HG03280 (cell line): ENCODE data around the gene MYMK.

Source experiments
- ATAC-seq: cut with Tn5 transposase; IDR thresholded peaks from one replicate; pipeline ENCODE4 v1.9.1; 2021; ENCODE audit warnings: mild to moderate bottlenecking, moderate library complexity; ENCODE audit not compliant: unreplicated experiment

Gene MYMK

DNA sequence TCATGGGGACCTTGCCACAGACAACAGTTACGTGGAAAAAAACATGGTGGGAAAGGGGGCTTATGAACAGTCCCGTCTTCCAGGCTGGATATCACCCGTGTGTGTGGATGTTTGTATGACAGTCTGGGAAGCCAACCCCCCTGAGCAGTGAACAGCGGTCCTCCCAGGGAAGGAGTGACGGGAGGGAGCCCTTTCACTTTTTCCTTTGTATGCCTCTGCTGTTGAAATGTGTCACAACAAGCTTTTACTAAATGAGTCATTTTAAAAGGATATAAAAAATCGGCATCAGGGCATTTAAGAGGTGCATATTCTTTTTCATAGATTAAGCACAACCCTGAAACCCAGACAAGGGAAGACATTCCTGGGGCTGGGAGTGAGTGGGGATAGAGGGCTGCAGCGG is 5.1 kb downstream of the MYMK start:
- no peak for ATAC-seq

DNA sequence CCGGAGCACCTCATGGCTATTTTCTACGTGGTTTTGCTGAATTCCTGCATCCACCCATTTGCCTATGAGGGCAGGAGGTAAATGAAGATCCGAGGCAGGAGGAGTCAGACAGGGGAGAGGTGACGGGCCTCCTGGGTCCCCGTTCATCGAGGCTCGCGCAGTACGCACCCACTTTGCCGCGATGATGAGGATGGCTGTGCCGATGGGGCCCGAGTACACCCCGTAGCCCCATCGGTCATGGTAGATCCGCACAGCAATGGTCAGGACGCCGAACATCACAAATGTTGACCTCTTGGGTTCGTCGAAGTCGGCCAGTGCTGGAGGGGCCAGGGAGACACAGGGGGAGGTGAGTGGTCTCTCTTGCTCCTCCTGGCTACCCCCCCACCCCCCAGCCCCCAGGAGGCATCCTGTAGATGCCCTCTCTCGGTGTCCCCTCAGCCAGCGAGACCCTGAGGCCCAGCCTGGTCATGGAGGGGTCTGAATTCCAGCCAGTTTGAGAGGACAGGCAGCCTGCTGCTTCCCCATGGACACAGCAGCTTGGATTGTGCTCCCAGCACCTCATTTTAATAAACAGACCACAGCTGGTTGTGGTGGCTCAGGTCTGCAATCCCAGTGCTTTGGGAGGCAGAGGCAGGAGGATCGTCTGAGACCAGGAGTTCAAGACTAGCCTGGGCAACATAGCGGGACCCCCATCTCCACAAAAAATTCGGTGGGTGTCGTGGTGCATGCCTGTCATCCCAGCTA is 5.9 kb downstream of the MYMK start:
- no peak for ATAC-seq

DNA sequence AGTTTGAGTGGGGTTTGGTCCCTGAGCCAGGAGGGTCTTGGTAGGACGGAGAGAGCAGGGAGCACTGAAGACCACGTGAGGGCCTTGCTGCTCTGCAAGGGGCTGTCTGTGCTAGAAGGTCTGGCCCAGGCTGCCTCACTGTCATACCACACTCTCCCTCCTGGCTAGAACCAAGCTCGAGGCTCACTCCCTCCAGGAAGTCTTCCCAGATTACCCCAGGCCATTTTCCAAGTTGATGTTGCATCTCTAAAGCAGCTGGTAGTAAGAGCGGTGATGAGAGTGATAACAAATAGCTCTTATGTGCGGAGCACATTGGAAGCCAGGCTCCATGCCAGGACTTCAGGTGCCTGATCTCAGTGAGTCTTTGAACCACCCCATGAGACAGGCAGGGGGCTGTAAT is 6.6 kb downstream of the MYMK start:
- ATAC-seq, result no peak

DNA sequence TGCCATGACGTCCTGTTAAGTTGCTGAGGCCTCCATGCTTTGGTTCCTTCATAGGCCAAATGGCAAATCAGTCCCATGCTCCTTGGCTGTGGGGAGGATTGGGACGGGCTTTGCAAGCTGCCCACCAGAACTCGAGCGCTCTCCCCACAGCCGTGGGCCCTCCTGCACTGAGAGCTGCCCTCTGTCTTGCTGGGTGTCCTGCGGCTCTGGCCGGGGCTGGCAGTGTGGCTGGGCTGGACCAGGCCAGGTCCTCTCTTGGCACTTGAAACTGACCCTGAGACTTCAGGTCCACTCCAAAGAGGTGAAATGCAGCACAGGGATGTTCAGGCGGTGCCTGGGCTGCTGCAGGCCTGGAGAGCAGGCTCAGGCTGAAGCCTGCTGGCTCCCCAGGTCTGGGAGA is 7.0 kb downstream of the MYMK start:
- no peak for ATAC-seq

DNA sequence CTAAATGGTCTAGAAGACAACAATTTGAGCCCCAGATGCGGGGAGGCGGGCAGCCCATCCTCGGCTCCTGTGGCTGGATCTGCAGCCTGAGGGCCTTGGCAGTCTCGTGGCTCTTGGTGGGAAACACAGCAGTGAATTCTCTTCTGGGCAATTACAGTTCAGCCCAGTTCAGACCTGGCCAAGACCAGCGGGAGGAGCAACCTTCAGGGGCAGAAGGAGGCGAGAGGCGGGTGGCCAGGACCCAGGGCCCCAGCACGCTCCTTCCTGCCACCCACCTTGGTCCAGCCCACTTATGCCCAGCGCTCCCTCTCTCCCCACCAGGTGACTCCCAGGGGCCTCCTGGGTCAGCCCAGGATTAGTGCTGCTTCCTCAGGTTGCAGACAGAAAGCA is 7.8 kb downstream of the MYMK start:
- no peak for ATAC-seq

DNA sequence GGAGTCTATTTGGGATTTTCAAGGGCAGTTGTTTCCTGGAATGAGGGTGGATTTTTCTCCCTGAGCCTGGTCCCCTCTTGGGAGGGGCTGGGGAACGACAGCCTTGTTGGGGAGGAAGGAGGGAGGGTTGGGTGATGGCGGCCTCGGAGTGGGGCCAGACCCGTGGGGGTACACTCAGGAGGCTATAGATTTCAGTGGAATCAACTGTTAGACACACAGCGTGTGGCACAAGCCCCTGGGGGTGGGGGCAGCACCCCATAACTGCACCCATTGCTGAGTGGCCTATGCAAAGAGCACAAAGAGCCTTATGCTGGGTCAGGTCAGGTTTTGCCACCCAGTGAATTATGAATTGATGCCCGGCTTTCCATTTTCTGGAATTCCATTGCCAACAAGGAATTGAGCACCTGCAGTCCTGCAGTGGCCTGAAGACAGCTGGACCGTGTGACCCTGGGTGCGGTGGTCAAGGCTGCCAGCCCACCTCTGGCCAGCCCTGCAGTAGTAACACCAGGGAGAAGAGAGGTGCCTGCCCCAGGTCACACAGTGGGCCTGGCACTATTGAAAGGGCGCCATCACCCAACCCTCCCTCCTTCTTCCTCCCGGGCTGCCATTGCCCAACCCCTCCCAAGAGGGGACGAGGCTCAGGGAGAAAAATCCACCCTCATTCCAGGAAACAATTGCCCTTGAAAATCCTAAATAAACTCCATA is 8.4 kb downstream of the MYMK start:
- no peak for ATAC-seq

DNA sequence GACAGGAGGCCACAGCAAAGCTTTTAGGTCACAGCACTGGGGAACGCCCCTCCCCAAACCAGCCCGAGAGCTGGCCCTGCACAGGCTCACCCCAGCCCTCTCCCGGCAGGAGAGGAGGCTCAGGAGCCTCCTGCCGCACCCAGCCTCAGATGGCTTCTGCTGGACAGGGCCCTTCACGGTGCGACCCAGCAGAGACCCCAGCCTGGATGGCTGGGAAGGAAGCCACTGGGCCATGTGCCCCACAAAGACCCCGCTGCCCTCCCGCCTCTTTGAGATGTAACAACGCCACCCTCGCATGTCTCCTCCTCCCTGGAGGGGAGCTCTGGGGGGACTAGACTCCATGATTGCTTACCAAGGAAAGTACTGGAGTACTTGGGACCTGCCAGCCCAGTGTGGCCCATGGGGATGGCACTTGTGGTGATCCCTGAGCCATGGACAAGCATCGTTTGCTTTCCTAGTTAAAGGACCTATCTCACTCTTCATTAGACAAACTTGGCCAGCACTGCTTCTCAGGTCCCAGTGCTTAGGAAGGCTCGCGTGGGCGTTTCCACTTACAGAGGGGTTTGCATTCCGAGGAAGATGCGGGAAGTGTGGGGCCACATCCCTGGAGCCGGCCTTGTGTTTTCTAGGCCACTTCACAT is 9.0 kb downstream of the MYMK start:
- ATAC-seq, result no peak

DNA sequence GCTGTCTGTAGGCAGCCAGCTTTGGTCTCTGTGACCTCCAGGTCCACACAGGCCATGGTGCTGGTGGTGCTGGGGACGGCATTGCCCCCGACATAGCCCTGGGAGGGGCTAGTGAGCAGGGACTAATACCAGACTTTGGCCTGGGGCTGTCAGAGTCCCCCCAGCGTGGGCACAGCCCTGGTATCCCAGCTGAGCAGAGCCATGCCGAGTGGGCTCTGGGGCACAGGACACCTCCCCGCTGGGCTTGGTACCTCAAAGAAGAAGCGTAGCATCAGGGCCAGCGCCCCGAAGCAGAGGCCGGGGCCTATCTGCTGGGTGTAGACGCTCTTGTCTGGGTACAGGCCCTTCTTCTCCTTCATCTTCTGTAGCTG is 9.5 kb downstream of the MYMK start:
- ATAC-seq, result no peak

DNA sequence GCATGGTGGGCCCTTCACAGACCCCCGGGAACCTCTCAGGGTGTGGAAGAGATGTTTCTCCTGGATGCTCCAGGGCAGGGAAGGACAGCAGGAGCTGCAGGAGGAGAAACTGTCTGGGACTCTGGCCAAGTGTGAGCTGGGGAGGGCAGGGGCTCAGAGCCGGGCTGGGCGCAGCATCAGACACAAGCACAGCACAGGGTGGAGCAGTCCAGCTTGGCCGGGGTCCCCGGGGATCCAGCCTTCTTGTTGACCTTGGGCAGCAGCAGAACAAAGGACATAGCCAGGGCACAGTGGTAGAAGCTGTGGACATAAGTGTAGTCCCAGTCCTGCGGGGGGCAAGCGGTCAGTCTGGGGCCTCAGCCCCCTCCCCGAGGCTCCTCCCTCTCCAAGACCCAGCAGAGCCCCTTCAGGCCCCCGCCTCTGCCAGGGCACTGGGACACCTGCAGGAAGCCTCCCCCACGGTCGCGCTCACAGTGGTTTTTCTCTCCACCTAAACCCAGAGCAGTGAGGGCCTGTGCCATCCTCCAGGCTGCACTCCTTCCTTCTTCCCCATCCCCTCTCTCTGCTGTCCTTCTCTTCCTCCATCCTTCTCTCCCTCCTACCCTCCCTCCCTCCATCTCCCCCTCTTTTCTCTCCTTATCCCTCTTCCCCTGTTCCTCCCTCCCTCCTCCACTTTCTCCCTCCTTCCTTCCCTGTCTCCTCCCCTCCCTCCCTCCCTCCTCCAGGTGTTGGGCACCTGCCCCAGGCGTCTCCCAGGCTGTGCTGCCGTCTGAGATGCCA is 10.1 kb downstream of the MYMK start:
- no peak for ATAC-seq

DNA sequence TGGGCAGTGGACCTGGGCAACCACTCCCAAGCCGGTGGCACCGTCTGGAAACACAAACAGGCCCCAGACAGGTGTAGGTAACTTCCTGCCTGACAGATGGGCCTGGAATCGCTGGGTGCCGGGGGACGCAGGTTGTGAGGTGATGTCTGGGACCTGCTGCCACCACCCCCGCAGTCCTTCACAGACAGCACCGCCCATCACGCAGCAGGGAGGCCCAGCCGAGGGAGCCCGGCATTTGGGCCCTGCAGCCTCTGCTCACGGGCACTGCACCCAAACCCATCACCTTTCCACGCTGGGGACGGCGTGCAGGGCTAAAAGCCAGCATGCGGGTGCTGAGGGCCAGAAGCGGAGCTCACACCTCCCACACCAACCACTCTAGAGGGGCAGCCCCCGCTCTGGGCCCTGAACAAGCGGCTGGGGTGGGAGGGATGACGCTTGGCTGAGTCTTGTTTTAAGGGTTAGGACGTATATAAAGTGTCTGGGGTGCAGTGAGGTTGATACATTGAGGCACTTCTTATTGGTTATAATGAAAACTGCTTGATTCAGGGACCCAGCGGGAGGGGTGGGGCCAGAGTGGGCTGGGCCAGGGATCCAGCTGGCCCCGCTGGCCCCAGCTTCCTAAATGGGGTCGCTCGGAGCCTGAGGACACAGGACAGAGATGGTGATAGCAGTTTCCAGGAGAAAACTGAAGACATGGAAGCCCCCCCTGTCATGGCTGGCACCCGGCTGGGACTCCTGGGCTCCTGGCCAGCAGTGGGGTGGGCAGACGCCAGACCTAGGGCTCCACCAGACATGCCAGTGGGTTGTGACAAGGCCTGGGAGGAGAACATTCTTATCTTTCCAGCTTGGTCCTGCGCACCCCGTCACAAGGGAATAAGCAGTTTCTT is 11.3 kb downstream of the MYMK start:
- ATAC-seq, result no peak

DNA sequence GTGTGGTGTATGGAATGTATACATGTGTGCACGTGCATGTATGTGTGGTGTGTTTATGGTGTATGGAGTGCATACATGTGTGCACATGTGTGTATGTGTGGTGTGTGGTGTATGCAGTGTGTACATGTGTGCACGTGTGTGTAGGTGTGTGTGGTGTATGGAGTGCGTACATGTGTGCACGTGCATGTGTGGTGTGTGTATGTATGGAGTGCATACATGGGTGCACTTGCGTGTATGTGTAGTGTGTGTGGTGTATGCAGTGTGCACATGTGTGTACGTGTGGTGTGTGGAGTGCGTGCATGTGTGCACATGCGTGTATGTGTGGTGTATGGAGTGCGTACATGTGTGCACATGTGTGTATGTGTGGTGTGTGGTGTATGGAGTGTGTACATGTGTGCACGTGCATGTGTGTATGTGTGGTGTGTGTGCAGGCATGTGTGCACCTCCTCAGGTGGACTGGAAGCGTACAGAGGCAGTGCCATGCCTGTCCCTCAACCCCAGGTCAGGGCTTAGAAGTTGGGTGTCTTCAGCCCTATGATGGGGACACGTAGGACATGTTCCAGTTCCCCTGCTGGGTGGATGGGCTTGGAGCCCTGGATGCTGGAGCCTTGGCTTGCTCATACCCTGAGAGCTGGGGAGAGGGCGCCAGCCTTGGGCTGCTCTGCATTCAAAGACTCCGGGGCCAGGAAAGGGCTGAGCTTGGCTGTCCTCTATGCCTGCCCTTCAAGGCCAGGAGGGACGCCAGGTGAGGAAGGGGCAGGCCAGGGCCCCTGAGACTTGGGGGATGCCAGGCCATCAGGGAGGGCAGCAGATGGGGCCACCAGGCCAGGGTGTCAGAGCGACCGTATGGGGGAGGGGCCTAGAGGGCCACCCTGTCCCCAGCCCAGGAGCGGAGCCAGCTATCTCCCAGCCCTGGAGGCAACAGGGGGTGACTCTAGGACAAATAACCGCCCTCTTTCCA is 12.2 kb downstream of the MYMK start:
- ATAC-seq, result no peak

DNA sequence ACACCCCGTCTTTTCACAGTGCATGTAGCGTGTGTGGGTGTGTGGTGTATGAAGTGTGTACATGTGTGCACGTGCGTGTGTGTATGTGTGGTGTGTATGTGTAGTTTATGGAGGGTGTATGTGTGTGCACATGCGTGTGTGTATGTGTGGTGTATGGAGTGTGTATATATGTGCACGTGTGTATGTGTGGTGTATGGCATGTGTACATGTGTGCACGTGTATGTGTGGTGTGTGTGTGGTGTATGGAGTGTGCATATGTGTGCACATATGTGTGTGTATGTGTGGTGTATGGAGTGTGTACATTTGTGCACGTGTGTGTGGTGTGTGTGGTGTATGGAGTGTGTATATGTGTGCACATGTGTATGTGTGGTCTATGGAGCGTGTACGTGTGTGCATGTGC is 13.2 kb downstream of the MYMK start:
- no peak for ATAC-seq

DNA sequence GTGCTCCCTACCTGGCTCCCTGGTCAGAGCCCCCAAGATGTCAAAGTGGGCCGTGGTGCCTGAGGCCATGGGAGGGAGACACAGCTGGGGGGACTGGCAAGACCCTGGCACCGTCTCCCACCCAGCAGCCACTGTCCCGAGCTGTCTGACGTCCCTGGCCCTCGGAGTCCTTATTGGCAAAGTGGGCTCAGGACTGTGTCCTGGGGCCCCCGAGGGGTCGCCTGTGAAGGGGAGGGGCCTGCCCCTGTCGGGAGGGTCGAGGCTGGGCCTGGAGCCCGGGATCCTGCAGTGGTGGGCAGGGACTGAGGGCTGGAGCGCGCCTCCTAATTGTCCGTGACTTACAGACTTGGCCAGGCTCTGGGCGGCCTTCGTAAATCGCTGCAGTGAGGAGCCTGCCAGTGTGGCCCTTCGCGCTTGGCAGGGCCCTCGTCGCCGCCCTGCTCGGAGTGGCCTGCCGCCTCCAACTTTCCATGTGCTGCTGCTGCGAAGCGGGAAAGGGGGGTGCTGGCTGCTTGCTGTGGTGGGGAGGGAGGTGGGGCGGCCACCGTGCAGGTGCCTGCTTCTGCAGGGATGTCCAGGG is 13.7 kb downstream of the MYMK start:
- no peak for ATAC-seq

DNA sequence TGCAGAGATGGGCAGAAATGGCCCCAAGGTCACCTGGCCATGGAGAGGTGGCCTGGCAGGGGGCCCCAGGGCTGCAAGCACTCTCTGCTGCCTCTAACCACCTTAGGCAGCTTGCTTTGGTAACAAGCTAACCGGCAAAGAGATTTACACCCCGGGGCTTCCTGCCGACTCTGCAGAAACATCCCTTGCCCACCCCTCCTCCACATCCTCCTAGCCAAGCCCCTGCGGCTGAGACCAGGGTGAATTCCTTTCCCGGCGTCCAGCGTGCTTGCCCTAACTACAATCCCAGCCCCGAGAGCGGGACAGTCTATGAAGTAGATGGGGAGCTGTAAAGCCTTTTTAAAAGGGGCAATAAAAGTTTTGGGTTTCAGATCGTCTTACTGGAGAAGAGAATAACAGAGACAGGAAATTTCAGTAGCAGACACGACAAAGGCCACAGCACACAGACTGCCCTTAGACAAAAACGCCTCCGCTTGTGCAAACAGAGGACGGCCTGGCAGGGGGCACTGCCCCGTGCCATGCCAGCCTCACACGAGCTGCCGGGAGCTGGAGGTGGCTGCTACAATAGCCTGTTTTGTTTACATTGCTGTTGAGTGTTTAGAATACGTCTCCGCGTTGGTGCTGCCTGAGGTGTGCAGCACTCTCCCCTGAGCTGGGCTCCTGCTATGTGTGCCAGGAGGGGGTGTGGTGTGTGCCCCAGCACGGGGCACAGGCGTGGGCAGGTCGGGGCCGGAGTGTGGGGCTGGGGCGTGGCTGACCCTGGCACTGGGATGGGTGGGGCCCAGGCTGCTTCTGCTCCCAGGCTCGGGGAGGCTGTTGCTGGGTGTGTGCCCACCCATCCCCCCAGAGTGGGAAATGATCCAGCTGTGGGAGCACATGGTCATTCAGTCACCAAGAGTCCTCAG is 15.3 kb downstream of the MYMK start:
- no peak for ATAC-seq

DNA sequence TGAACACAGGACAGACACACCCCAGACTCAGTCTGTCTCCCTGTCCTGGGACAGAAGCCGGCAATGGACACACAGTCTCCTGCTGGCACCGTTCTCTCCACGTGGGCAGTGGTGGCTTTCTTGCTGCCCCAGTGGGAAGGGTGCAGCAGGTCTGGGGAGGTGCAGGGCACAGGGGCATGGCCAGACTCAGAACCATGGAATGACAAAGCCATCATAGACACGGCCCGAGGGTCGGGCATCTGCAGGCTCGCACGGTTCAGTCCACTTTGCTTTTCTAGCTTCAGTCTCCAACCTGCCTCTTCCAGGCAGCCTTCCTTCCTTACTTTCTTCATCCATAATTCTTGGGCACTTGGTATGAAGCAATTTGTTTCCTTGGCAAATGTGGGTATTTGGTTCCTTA is 16.7 kb downstream of the MYMK start:
- no peak for ATAC-seq

DNA sequence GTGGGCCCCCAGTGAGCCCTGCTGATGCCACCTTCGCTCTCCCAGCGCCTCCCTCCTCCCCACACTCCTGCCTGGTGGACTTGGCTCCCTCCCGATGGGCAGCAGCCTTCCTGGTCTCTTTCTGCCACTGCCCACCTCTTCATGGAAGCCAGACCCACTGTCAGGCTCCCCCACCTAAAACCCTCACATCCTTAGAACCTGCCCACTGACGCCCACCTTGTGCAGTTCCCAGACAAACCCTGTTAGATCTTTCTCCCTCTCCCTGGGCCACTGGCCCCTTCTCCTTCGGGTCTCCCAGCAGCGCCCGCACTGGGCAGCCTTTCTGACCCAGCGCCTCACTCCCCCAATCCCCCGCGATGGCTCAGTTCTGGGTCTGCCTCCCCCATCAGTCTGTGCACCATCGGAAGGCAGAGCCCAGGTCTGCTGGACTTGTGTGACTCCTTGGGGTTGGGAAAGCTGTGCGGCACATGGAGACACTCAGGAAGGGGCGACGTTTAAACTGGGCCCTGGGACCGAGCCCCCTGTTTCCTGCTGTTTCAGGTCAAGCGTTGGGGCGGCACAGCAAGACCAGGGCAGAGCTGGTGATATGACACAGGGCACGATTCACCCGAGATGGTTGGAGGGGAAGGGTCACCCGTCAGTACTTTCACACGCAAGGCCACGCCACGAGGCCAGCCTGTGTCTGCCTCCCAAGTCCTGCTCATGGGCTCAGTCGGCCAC is 17.4 kb downstream of the MYMK start:
- ATAC-seq, result no peak

DNA sequence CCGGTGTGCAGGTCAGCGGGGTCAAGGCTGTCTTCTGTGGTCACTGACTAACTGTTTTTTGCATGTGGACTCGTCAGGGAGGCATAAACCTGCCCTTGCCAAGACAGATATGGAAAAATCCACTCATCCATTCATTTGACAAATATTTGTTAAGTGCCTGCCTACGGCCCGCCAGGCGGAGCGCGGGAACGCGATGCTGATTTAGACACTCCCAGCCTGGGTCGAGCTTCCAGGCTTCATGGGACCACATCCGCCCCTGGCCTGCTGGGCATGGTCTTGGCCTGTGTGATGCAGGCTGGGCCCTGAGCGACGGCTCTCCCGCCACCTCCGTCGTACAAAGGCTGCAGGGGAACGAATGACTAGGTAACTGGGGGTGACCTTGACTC is 18.1 kb downstream of the MYMK start:
- ATAC-seq, result no peak
